ENCODE measurements around the gene HPS4. TPM values are rescaled to one million over a fixed set of nuclear protein-coding genes. Genes with fewer than 3 reads are reported as not detected.
"Not testable (repeated sequence)": the region's sequence is repeated elsewhere in the genome, so short reads cannot be mapped to it uniquely, and the experiment has no call there.

The HPS4 gene
- total RNA-seq, 2 donors from 2014 or later: 31.0 to 40.1 TPM

- ATAC-seq (no peak), DNase-seq (ENCODE audit: low spot score) (no peak)
- Mint-ChIP-seq H3K27ac (no peak overlapping the region), H3K36me3 (no peaks in the 10 kb centered on the region), H3K9me3 (no peaks in the 10 kb centered on the region), H3K27me3 (peaks cover 28% of the 10 kb centered on the region in 2 donors), H3K4me1 (ENCODE audit: low read depth in 2 of 2) (no peaks in the 10 kb centered on the region), H3K4me3 (no peak overlapping the region)
Measured at GRCh38 chr22:26417406-26417805, 66.2 kb downstream of the HPS4 start.

- Mint-ChIP-seq H3K4me1 (ENCODE audit: low read depth in 2 of 2) (no peaks in the 10 kb centered on the region), H3K27me3 (peaks cover 26 to 28% of the 10 kb centered on the region in 2 donors), H3K36me3 (no peaks in the 10 kb centered on the region), H3K4me3 (no peak overlapping the region), H3K27ac (no peak overlapping the region), H3K9me3 (no peaks in the 10 kb centered on the region)
- ATAC-seq: no peak
- no peak for DNase-seq (ENCODE audit: low spot score)
Measured at GRCh38 chr22:26416670-26417276, 66.8 kb downstream of the HPS4 start.

GRCh38 chr22:26416256-26416655 lies 67.3 kb downstream of the HPS4 start:
- DNase-seq (ENCODE audit: low spot score): no peak
- Mint-ChIP-seq H3K9me3 (no peaks in the 10 kb centered on the region), H3K4me1 (ENCODE audit: low read depth in 2 of 2) (no peaks in the 10 kb centered on the region), H3K4me3 (no peak overlapping the region), H3K36me3 (no peaks in the 10 kb centered on the region), H3K27ac (no peak overlapping the region), H3K27me3 (peaks cover 24 to 28% of the 10 kb centered on the region in 2 donors)
- no peak for ATAC-seq

GRCh38 chr22:26414347-26414746 lies 69.2 kb downstream of the HPS4 start:
- Mint-ChIP-seq H3K27me3 (peaks cover 21 to 23% of the 10 kb centered on the region in 2 donors), H3K4me3 (no peak overlapping the region), H3K36me3 (no peaks in the 10 kb centered on the region), H3K4me1 (ENCODE audit: low read depth in 2 of 2) (no peaks in the 10 kb centered on the region), H3K27ac (no peak overlapping the region), H3K9me3 (no peaks in the 10 kb centered on the region)
- ATAC-seq (no peak), DNase-seq (ENCODE audit: low spot score) (no peak)

- ATAC-seq (no peak), DNase-seq (ENCODE audit: low spot score) (no peak)
- Mint-ChIP-seq H3K9me3 (no peaks in the 10 kb centered on the region), H3K27me3 (peaks cover under 1 to 10% of the 10 kb centered on the region in 2 donors), H3K4me3 (no peak overlapping the region), H3K4me1 (ENCODE audit: low read depth in 2 of 2) (no peaks in the 10 kb centered on the region), H3K36me3 (no peaks in the 10 kb centered on the region), H3K27ac (no peak overlapping the region)
Measured at GRCh38 chr22:26410386-26410785, 73.2 kb downstream of the HPS4 start.

GRCh38 chr22:26409719-26410335 lies 73.8 kb downstream of the HPS4 start:
- no peak for DNase-seq (ENCODE audit: low spot score)
- Mint-ChIP-seq H3K4me1 (ENCODE audit: low read depth in 2 of 2) (no peaks in the 10 kb centered on the region), H3K36me3 (no peaks in the 10 kb centered on the region), H3K4me3 (no peak overlapping the region), H3K9me3 (no peaks in the 10 kb centered on the region), H3K27ac (no peak overlapping the region), H3K27me3 (peaks cover 3 to 11% of the 10 kb centered on the region in 2 donors)
- ATAC-seq: no peak

- H3K9me3 Mint-ChIP-seq; H3K4me1 Mint-ChIP-seq (ENCODE audit: low read depth in 2 of 2); H3K36me3 Mint-ChIP-seq; H3K27ac Mint-ChIP-seq; DNase-seq (ENCODE audit: low spot score); H3K4me3 Mint-ChIP-seq; ATAC-seq: not testable (repeated sequence)
- H3K27me3 Mint-ChIP-seq: peaks cover 14 to 17% of the 10 kb centered on the region in 2 donors
Measured at GRCh38 chr22:26408562-26409220, 74.9 kb downstream of the HPS4 start.

GRCh38 chr22:26406118-26406517 lies 77.5 kb downstream of the HPS4 start:
- ATAC-seq: no peak

GRCh38 chr22:26404851-26405421 lies 78.6 kb downstream of the HPS4 start:
- H3K4me3 Mint-ChIP-seq: no peak overlapping the region
- H3K27ac Mint-ChIP-seq: no peak overlapping the region
- peaks cover 21 to 26% of the 10 kb centered on the region in 2 donors for H3K27me3 Mint-ChIP-seq
- no peaks in the 10 kb centered on the region for H3K9me3 Mint-ChIP-seq
- ATAC-seq (no peak), DNase-seq (ENCODE audit: low spot score) (no peak)
- H3K36me3 Mint-ChIP-seq: no peaks in the 10 kb centered on the region
- no peaks in the 10 kb centered on the region for H3K4me1 Mint-ChIP-seq (ENCODE audit: low read depth in 2 of 2)

More at GRCh38 chr22:26406118-26406517, 77.5 kb downstream of the HPS4 start:
- Mint-ChIP-seq H3K36me3 (no peaks in the 10 kb centered on the region), H3K27ac (no peak overlapping the region), H3K9me3 (no peaks in the 10 kb centered on the region), H3K27me3 (peaks cover 21 to 28% of the 10 kb centered on the region in 2 donors), H3K4me3 (no peak overlapping the region), H3K4me1 (ENCODE audit: low read depth in 2 of 2) (no peaks in the 10 kb centered on the region)
- no peak for DNase-seq (ENCODE audit: low spot score)

- no peak overlapping the region for H3K27ac Mint-ChIP-seq
- DNase-seq (ENCODE audit: low spot score) (no peak), ATAC-seq (no peak)
- H3K9me3 Mint-ChIP-seq: no peaks in the 10 kb centered on the region
- H3K4me1 Mint-ChIP-seq (ENCODE audit: low read depth in 2 of 2): no peaks in the 10 kb centered on the region
- no peak overlapping the region for H3K4me3 Mint-ChIP-seq
- H3K27me3 Mint-ChIP-seq: peaks cover 21 to 24% of the 10 kb centered on the region in 2 donors
- no peaks in the 10 kb centered on the region for H3K36me3 Mint-ChIP-seq
Measured at GRCh38 chr22:26401726-26402125, 81.9 kb downstream of the HPS4 start.

Other genes starting within 250 kb of the HPS4 start
- gene ASPHD2, start 54.5 kb downstream of the HPS4 start, total RNA-seq: 10 to 100 TPM in 1 of 2 donors, 1 to 10 TPM in 1; 8.5 to 13.6 TPM
- gene SRRD, start 94 bp upstream of the HPS4 start, total RNA-seq: 10 to 100 TPM; 28.6 to 31.8 TPM
- gene TFIP11, start 28.7 kb upstream of the HPS4 start, total RNA-seq: 10 to 100 TPM; 56.5 to 57.7 TPM
- gene TPST2, start 106.3 kb upstream of the HPS4 start, total RNA-seq: 10 to 100 TPM; 43.1 to 43.6 TPM
- gene CRYBB1, start 134.2 kb upstream of the HPS4 start, total RNA-seq: not detected
- gene CRYBA4, start 138.2 kb upstream of the HPS4 start, total RNA-seq: not detected
- gene MIAT, start 173.8 kb upstream of the HPS4 start, total RNA-seq: 10 to 100 TPM in 1 of 2 donors, 1 to 10 TPM in 1; 6.0 to 12.6 TPM